K562 (cell line): Measurements from ENCODE around the gene HOXA2. TPM values are rescaled to one million over a fixed set of nuclear protein-coding genes. Genes with fewer than 3 reads are reported as not detected.

Source experiments
- ATAC-seq: fragments of 200-7000 bp; cut with Tn5 transposase; 3 replicates; pipeline ENCODE4 v1.9.1; 2020; ENCODE audit warnings: moderate library complexity
- BruUV-seq: library from RNA; stranded (reverse); fragments of 400-500 nt; replicated peaks from 2 replicates; lab custom pipeline; 2021; lab: Mats Ljungman, UMichigan
- CTCF ChIA-PET: fragments of 300-600 bp; formaldehyde crosslinking; extraction: SDS; loops from one replicate; lab custom pipeline; 2021; ENCODE audit warnings: low intra/inter-chr PET ratio; lab: Yijun Ruan, JAX
- POLR2A ChIA-PET: fragments of 300-600, 350-650 bp; sonication (Branson Sonifier 250); formaldehyde crosslinking; extraction: SDS; loops from one replicate; lab custom pipeline; 2021; ENCODE audit warnings: antibody characterized with exemption, inconsistent platforms; lab: Yijun Ruan, JAX
- DNase-seq, 4 experiments: peaks; one replicate each; pipeline versions ENCODE4 v3.0.0 to v3.0.0-alpha.2; 2011 to 2018; ENCODE audit warnings: low spot score in 3 of 4, mixed read lengths in 3 of 4; ENCODE audit errors: extremely low read depth in 1 of 4
- FAIRE-seq: peaks from 2 replicates; lab custom pipeline; 2011; peaks lifted over from hg19 to GRCh38; lab: Jason Lieb, UNC
- H2AFZ ChIP-seq: 2 replicates; pipeline ENCODE4 v1.6.0; 2011; ENCODE audit warnings: low read depth, low read length, control low read depth, inconsistent platforms
- H3K27ac ChIP-seq: fragments of 200-600 bp; 3 replicates; pipeline ENCODE4 v1.8.0; 2011; ENCODE audit warnings: low read depth, mild to moderate bottlenecking, control low read depth, inconsistent platforms, low read length, moderate library complexity, mixed read lengths; ENCODE audit errors: extremely low read depth
- H3K27me3 ChIP-seq, 2 experiments: fragments of 300-600 bp in 1 of 2; 2 replicates in 1 of 2; 3 replicates in 1 of 2; pipeline versions ENCODE4 v1.6.0 to v1.8.0; 2011; ENCODE audit warnings: inconsistent platforms in 2 of 2, low read length in 2 of 2, mild to moderate bottlenecking in 1 of 2, mixed read lengths in 1 of 2, moderate library complexity in 1 of 2; ENCODE audit not compliant: control insufficient read depth in 2 of 2, insufficient read depth in 2 of 2
- H3K36me3 ChIP-seq: fragments of 300-600 bp; 3 replicates; pipeline ENCODE4 v1.8.0; 2011; ENCODE audit warnings: mild to moderate bottlenecking, low read length, inconsistent platforms; ENCODE audit not compliant: control insufficient read depth, insufficient read depth
- H3K4me1 ChIP-seq, 2 experiments: fragments of 200-600 bp in 1 of 2; replicated peaks in 1 of 2; 2 replicates in 1 of 2; 3 replicates in 1 of 2; pipeline versions ENCODE4 v1.5.1 to v1.8.0; 2011; ENCODE audit warnings: inconsistent platforms in 2 of 2, low read length in 2 of 2, mild to moderate bottlenecking in 1 of 2, mixed read lengths in 1 of 2, moderate library complexity in 1 of 2; ENCODE audit not compliant: control insufficient read depth in 2 of 2, insufficient read depth in 2 of 2
- H3K4me2 ChIP-seq: 2 replicates; pipeline ENCODE4 v1.6.1; 2011; ENCODE audit warnings: low read length, control low read depth, inconsistent platforms, mixed read lengths; ENCODE audit not compliant: insufficient read depth
- H3K4me3 ChIP-seq: fragments of 200-600 bp; sonication (generic), shearing (Covaris generic); 2 replicates; pipeline ENCODE4 v1.5.1; 2016; ENCODE audit warnings: control low read depth, inconsistent platforms
- H3K79me2 ChIP-seq: fragments of 200-600 bp; 3 replicates; pipeline ENCODE4 v1.8.0; 2011; ENCODE audit warnings: low read length, inconsistent platforms; ENCODE audit not compliant: control insufficient read depth, insufficient read depth
- H3K9ac ChIP-seq, 2 experiments: 2 replicates each; pipeline versions ENCODE4 v1.6.0 to v1.6.1; 2011; ENCODE audit warnings: low read depth in 2 of 2, low read length in 2 of 2, control low read depth in 1 of 2, inconsistent platforms in 1 of 2, mild to moderate bottlenecking in 1 of 2, mixed read lengths in 1 of 2; ENCODE audit not compliant: insufficient read depth in 1 of 2
- H3K9me1 ChIP-seq: one replicate; pipeline ENCODE4 v1.6.0; 2011; ENCODE audit warnings: inconsistent platforms, mild to moderate bottlenecking, low read length, moderate library complexity; ENCODE audit not compliant: control insufficient read depth, insufficient read depth
- H3K9me3 ChIP-seq: replicated peaks from 2 replicates; pipeline ENCODE4 v1.5.1; 2011; ENCODE audit warnings: low read depth, low read length, inconsistent platforms; ENCODE audit not compliant: control insufficient read depth, insufficient read depth
- H4K20me1 ChIP-seq: replicated peaks from 2 replicates; pipeline ENCODE4 v1.6.1; 2011; ENCODE audit warnings: low read length, inconsistent platforms, mixed read lengths; ENCODE audit not compliant: control insufficient read depth, insufficient read depth
- FOXJ2 ChIP-seq: fragments of 200-800 bp; sonication (Bioruptor generic); IDR thresholded peaks from 2 replicates; pipeline ENCODE4 v1.6.1; 2016; ENCODE audit warnings: missing genetic modification characterization, missing compliant biosample characterization
- HMG20A ChIP-seq: fragments of 450-650 bp; formaldehyde crosslinking; conservative IDR thresholded peaks from 2 replicates; pipeline ENCODE4 v1.4.0; 2020; ENCODE audit warnings: mild to moderate bottlenecking, mixed read lengths
- MBD2 ChIP-seq: sonication (generic); IDR thresholded peaks from 2 replicates; pipeline ENCODE4 v1.6.1; 2016; ENCODE audit warnings: low read depth, borderline replicate concordance
- POLR2G ChIP-seq: fragments of 200-400 bp; formaldehyde crosslinking; IDR thresholded peaks from 2 replicates; pipeline ENCODE4 v1.6.1; 2017; ENCODE audit warnings: low read depth, mild to moderate bottlenecking, antibody characterized with exemption, low read length, moderate library complexity
- POLR3G ChIP-seq: IDR thresholded peaks from 2 replicates; pipeline ENCODE4 v1.6.1; 2011; ENCODE audit not compliant: insufficient read length, insufficient replicate concordance; ENCODE audit errors: extremely low read depth
- TAF7 ChIP-seq: fragments of 450-650 bp; IDR thresholded peaks from 2 replicates; pipeline ENCODE4 v1.6.1; 2016; ENCODE audit warnings: missing genetic modification characterization, missing compliant biosample characterization
- TBP ChIP-seq: optimal IDR thresholded peaks from 2 replicates; pipeline ENCODE3; 2011; ENCODE audit warnings: low read depth, low read length, improper control_type of control experiment
- TGIF2 ChIP-seq: sonication (generic); formaldehyde crosslinking; IDR thresholded peaks from 2 replicates; pipeline ENCODE4 v1.8.1; 2022; ENCODE audit warnings: mild to moderate bottlenecking, missing genetic modification reagents, moderate library complexity
- THAP7 ChIP-seq: fragments of 250-450 bp; sonication (Bioruptor Pico); IDR thresholded peaks from 2 replicates; pipeline ENCODE4 v1.5.0; 2021
- WGBS: fragments of 100-300 bp; shearing (Covaris generic); methylation state at CpG from one replicate; pipeline ENCODE4 v1.1.6; 2016; ENCODE audit warnings: low coverage, mixed read lengths; ENCODE audit not compliant: insufficient coverage; ENCODE audit errors: missing lambda C conversion rate; 5-methylcytosine and 5-hydroxymethylcytosine counted together
- in situ Hi-C: fragments of 300-500 bp; cut with MboI; formaldehyde crosslinking; loops from 4 replicates; pipeline ENCODE4 v1.15.0; 2018; ENCODE audit warnings: inconsistent platforms, mixed read lengths
- intact Hi-C: fragments of 100-400 bp; cut with micrococcal nuclease; formaldehyde crosslinking; loops from 2 replicates; pipeline ENCODE4 v1.14.2; 2022
- polyA plus RNA-seq, 8 experiments: library from polyadenylated mRNA; depleted of rRNA in 4 of 8; stranded (reverse) in 5 of 8; unstranded in 3 of 8; fragments of >200 nt; fragmentation: Nextera tagmentation in 2 of 8; fragmentation: Illumina TruSeq in 1 of 8; extraction: Ambion mirVana in 2 of 8; extraction: Trizol in 1 of 8; gene quantifications; 2 replicates each; pipeline versions ENCODE4 v1.2.1 to v1.2.3, GENCODE V29; 2011 to 2014; ENCODE audit warnings: inconsistent platforms in 1 of 8, missing spikeins in 1 of 8
- total RNA-seq, 7 experiments: library from RNA; depleted of rRNA in 6 of 7; stranded (reverse); fragments of >200 nt in 6 of 7; fragmentation: Illumina TruSeq in 2 of 7; extraction: Trizol in 2 of 7; gene quantifications; 2 replicates each; pipeline versions ENCODE4 v1.2.1 to v1.2.3, GENCODE V29; 2011 to 2021; ENCODE audit warnings: low replicate concordance in 1 of 7

The HOXA2 gene
- total and polyA plus RNA-seq, 9 of the 15 experiments (the other 6 are each of a cell fraction or from before 2014, with no cell fraction given), result 0.04 TPM; not detected in 8

GRCh38 chr7:27143023-27143949 lies 40.8 kb upstream of the HOXA2 start, which contains the start of gene HOXA5:
TSS of gene HOXA5 (minus strand) at chr7:27143681. CDS start at chr7:27143607, 74 bp downstream.
- POLR2A ChIA-PET, result interaction anchor here (0.6 to 0.7 kb wide), 2 partner anchors 19 to 32 kb away, joined by 3 read pairs; no protein-coding TSS in a partner anchor
- Histone ChIP-seq H3K9me1 (no peaks in the 10 kb centered on the region), H3K4me2 (no peak within 1 kb of the TSS), H3K9me3 (no peaks in the 10 kb centered on the region), H3K27ac (no peak within 1 kb of the TSS), H3K79me2 (no peaks in the 10 kb centered on the region), H3K27me3 (peaks cover 30 to 87% of the 10 kb centered on the region in 2 experiments), H4K20me1 (no peaks in the 10 kb centered on the region), H3K4me1 (peaks cover 0 to 20% of the 10 kb centered on the region in 2 experiments; a peak in 2 of 5 replicates), H3K4me3 (no peak within 1 kb of the TSS), H2AFZ (no peak within 1 kb of the TSS), H3K36me3 (no peaks in the 10 kb centered on the region), H3K9ac (no peak within 1 kb of the TSS)
- TF ChIP-seq POLR2G, result no peak
- TF ChIP-seq HMG20A (CRISPR knock-in tag), result no peak
- TF ChIP-seq FOXJ2 (tag), result no peak
- no peak for TF ChIP-seq TBP
- no peak for TF ChIP-seq POLR3G
- TF ChIP-seq TAF7 (tag), result no peak
- no peak for TF ChIP-seq MBD2
- TF ChIP-seq TGIF2, result no peak
- no peak for TF ChIP-seq THAP7 (CRISPR knock-in tag)
- ATAC-seq (no peak), FAIRE-seq (no peak), DNase-seq (no peak)
- intact Hi-C loops (no loop called here), in situ Hi-C loops (loop anchor here (10.0 kb wide), 1 partner anchor 288 kb away; no protein-coding TSS in a partner anchor)
- no TSS peak for BruUV-seq
- WGBS, result 65% methylated on average over 72 of the region's 86 CpGs
- CTCF ChIA-PET, result no interaction called here
